OCI-LY3 (cell line): ENCODE measurements around the gene ACTG1.

Source experiments
- CTCF ChIP-seq: fragments of 200-600, 300-600 bp; sonication (generic); IDR thresholded peaks from 2 replicates; pipeline ENCODE4 v1.5.1; 2014; ENCODE audit warnings: antibody characterized with exemption, low read length, low read depth
- EZH2phosphoT487 ChIP-seq: fragments of 200-600 bp; shearing (Covaris generic); IDR thresholded peaks from 2 replicates; pipeline ENCODE4 v1.6.1; 2018; ENCODE audit warnings: antibody characterized with exemption, mixed run types, low read depth

- TF ChIP-seq CTCF = no peak
- no peak for TF ChIP-seq EZH2phosphoT487
Observed at GRCh38 chr17:81553616-81554181, 41.1 kb upstream of the ACTG1 start.
